ENCODE data around the gene MAMDC4.
"Not testable (repeated sequence)": the region's sequence is repeated elsewhere in the genome, so short reads cannot be mapped to it uniquely, and the experiment has no call there.

Gene MAMDC4

DNA sequence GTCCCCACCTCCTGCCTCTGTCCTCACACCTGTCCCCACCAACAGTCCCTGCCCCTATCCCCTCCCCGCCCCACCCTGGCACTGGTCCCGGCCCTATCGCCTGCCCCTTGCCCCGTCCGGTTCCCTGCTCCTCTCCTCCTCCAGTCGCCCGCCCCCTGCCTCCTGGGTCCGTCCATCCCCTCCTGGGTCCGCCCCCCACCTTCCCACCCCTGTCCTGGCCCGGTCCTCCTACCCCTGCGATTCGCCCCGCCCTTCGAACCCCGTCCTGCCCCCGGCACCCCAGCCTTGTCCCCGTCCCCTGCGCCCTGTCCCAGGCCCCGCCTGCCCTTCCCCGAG, 13.6 kb downstream of the MAMDC4 start:
- Histone ChIP-seq H3K27me3 (ENCODE audit: insufficient read depth, low read length) (no peaks in the 10 kb centered on the region), H3K9me2 (ENCODE audit: low read depth, low read length) (no peaks in the 10 kb centered on the region), H3K27ac (ENCODE audit: low read depth, low read length, poor library complexity, severe bottlenecking) (no peak overlapping the region), H3K36me3 (ENCODE audit: insufficient read depth, low read length) (peaks cover 36% of the 10 kb centered on the region), H3K4me1 (ENCODE audit: insufficient read depth, low read length, severe bottlenecking) (peaks cover 15% of the 10 kb centered on the region), H3K9me3 (ENCODE audit: low read length) (peaks cover 8% of the 10 kb centered on the region; the same call in 1 of the 2 replicates), H4K20me1 (ENCODE audit: insufficient read depth, low read length) (no peaks in the 10 kb centered on the region), H3K9ac (ENCODE audit: low read length) (peak overlapping the region; percentile 92), H3K4me2 (ENCODE audit: low read length) (peak overlapping the region; percentile 71), H2AFZ (ENCODE audit: low read length) (no peak overlapping the region), H3F3A (ENCODE audit: insufficient read depth, low read length) (no peaks in the 10 kb centered on the region), H3K4me3 (ENCODE audit: low read depth, low read length, poor library complexity, severe bottlenecking) (peak overlapping the region; percentile 86), H3K79me2 (ENCODE audit: insufficient read depth, low read length) (no peaks in the 10 kb centered on the region)
- TF ChIP-seq, protein P1, sequence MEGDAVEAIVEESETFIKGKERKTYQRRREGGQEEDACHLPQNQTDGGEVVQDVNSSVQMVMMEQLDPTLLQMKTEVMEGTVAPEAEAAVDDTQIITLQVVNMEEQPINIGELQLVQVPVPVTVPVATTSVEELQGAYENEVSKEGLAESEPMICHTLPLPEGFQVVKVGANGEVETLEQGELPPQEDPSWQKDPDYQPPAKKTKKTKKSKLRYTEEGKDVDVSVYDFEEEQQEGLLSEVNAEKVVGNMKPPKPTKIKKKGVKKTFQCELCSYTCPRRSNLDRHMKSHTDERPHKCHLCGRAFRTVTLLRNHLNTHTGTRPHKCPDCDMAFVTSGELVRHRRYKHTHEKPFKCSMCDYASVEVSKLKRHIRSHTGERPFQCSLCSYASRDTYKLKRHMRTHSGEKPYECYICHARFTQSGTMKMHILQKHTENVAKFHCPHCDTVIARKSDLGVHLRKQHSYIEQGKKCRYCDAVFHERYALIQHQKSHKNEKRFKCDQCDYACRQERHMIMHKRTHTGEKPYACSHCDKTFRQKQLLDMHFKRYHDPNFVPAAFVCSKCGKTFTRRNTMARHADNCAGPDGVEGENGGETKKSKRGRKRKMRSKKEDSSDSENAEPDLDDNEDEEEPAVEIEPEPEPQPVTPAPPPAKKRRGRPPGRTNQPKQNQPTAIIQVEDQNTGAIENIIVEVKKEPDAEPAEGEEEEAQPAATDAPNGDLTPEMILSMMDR (IDR thresholded peaks at IDR 0.05; ENCODE audit: low read length): no peak
- no peak for TF ChIP-seq EZH2 (IDR thresholded peaks at IDR 0.05; ENCODE audit: borderline replicate concordance, low read length)

DNA sequence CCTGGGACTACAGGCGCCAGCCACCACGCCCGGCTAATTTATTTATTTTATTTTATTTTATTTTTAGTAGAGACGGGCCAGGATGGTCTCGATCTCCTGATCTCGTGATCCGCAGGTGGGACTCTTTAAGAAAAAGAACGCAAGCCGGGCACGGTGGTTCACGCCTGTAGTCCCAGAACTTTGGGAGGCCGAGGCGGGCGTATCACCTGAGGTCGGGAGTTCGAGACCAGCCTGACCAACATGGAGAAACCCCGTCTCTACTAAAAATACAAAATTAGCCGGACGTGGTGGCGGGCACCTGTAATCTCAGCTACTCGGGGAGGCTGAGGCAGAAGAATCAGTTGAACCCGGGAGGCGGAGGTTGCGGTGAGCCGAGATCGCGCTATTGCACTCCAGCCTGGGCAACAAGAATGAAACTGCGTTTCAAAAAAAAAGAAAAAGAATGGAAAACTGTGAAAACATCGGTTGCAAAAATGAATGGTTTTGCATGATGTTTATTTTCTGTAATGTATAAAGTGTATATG, 14.8 kb downstream of the MAMDC4 start:
- peaks cover 24% of the 10 kb centered on the region for H3K36me3 ChIP-seq (ENCODE audit: insufficient read depth, low read length)
- H3K4me2 ChIP-seq (ENCODE audit: low read length): peak overlapping the region; percentile 74
- H3K9ac ChIP-seq (ENCODE audit: low read length): peak overlapping the region; percentile 67
- not testable (repeated sequence) for H3K79me2 ChIP-seq (ENCODE audit: insufficient read depth, low read length); H3F3A ChIP-seq (ENCODE audit: insufficient read depth, low read length); H4K20me1 ChIP-seq (ENCODE audit: insufficient read depth, low read length); H3K27ac ChIP-seq (ENCODE audit: low read depth, low read length, poor library complexity, severe bottlenecking); H3K27me3 ChIP-seq (ENCODE audit: insufficient read depth, low read length); H2AFZ ChIP-seq (ENCODE audit: low read length); H3K9me2 ChIP-seq (ENCODE audit: low read depth, low read length); H3K9me3 ChIP-seq (ENCODE audit: low read length)
- peaks cover 15% of the 10 kb centered on the region for H3K4me1 ChIP-seq (ENCODE audit: insufficient read depth, low read length, severe bottlenecking)
- H3K4me3 ChIP-seq (ENCODE audit: low read depth, low read length, poor library complexity, severe bottlenecking): peak overlapping the region; percentile 64

DNA sequence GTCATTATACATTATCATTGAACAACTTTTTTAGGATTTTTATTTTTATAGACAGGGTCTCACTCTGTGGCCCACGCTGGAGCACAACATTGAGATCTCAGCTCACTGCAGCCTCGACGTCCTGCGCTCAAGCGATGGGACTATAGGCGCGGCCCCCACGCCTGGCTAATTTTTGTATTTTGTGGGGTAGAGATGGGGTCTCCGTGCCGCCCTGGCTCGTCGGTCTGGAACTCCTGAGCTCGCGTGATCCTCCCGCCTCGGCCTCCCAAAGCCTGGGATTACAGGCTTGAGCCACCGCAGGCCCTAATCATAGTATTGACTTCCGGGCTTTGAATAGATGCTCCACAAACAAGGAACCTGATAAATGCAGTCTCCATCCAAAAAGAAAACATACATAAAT, 15.3 kb downstream of the MAMDC4 start:
- Histone ChIP-seq H4K20me1 (ENCODE audit: insufficient read depth, low read length) (no peaks in the 10 kb centered on the region), H3K4me2 (ENCODE audit: low read length) (no peak overlapping the region; the same call in 1 of the 2 replicates), H2AFZ (ENCODE audit: low read length) (no peak overlapping the region), H3K9me3 (ENCODE audit: low read length) (peaks cover 9% of the 10 kb centered on the region), H3K79me2 (ENCODE audit: insufficient read depth, low read length) (no peaks in the 10 kb centered on the region), H3K4me3 (ENCODE audit: low read depth, low read length, poor library complexity, severe bottlenecking) (no peak overlapping the region), H3K27ac (ENCODE audit: low read depth, low read length, poor library complexity, severe bottlenecking) (no peak overlapping the region), H3K36me3 (ENCODE audit: insufficient read depth, low read length) (peaks cover 19% of the 10 kb centered on the region), H3K27me3 (ENCODE audit: insufficient read depth, low read length) (no peaks in the 10 kb centered on the region), H3F3A (ENCODE audit: insufficient read depth, low read length) (no peaks in the 10 kb centered on the region), H3K9me2 (ENCODE audit: low read depth, low read length) (no peaks in the 10 kb centered on the region), H3K9ac (ENCODE audit: low read length) (no peak overlapping the region), H3K4me1 (ENCODE audit: insufficient read depth, low read length, severe bottlenecking) (peaks cover 15% of the 10 kb centered on the region)
- no peak for TF ChIP-seq EZH2 (IDR thresholded peaks at IDR 0.05; ENCODE audit: borderline replicate concordance, low read length)
- TF ChIP-seq, protein P1 (IDR thresholded peaks at IDR 0.05; ENCODE audit: low read length): no peak

DNA sequence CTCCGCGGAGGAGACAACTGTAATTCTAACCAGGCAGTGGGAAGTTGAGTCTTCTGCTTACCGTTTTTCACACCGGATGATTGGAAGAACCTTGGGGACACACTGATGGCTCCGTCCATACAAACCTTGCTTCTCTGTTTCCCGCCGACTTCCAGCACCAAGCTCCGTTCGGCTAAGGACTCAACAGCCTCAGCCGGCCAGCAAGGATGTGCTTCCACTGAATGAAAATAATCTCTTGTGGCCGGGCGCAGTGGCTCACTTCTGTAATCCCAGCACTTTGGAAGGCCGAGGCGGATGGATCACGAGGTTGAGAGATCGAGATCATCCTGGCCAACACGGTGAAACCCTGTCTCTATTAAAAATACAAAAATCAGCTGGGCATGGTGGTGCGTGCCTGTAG, 15.8 kb downstream of the MAMDC4 start:
- no peak overlapping the region for H3K27ac ChIP-seq (ENCODE audit: low read depth, low read length, poor library complexity, severe bottlenecking)

More for the DNA sequence above, 15.8 kb downstream of the MAMDC4 start:
- H3K4me2 ChIP-seq (ENCODE audit: low read length): no peak overlapping the region
- H3F3A ChIP-seq (ENCODE audit: insufficient read depth, low read length): no peaks in the 10 kb centered on the region
- no peaks in the 10 kb centered on the region for H3K79me2 ChIP-seq (ENCODE audit: insufficient read depth, low read length)
- H3K4me3 ChIP-seq (ENCODE audit: low read depth, low read length, poor library complexity, severe bottlenecking): no peak overlapping the region
- no peaks in the 10 kb centered on the region for H3K9me2 ChIP-seq (ENCODE audit: low read depth, low read length)
- H3K9ac ChIP-seq (ENCODE audit: low read length): no peak overlapping the region
- no peaks in the 10 kb centered on the region for H3K27me3 ChIP-seq (ENCODE audit: insufficient read depth, low read length)
- no peaks in the 10 kb centered on the region for H4K20me1 ChIP-seq (ENCODE audit: insufficient read depth, low read length)
- H3K9me3 ChIP-seq (ENCODE audit: low read length): peaks cover 12% of the 10 kb centered on the region
- H3K4me1 ChIP-seq (ENCODE audit: insufficient read depth, low read length, severe bottlenecking): peaks cover 15% of the 10 kb centered on the region
- H2AFZ ChIP-seq (ENCODE audit: low read length): no peak overlapping the region
- no peak for TF ChIP-seq EZH2 (IDR thresholded peaks at IDR 0.05; ENCODE audit: borderline replicate concordance, low read length)
- TF ChIP-seq, protein P1 (IDR thresholded peaks at IDR 0.05; ENCODE audit: low read length): no peak
- peaks cover 14% of the 10 kb centered on the region for H3K36me3 ChIP-seq (ENCODE audit: insufficient read depth, low read length)

All from OCI-LY1 (cell line).